Nephron (organoid): Measurements from ENCODE around the gene IL25.
"Not testable (repeated sequence)": the region's sequence is repeated elsewhere in the genome, so short reads cannot be mapped to it uniquely, and the experiment has no call there.

Source experiments
- H3K27ac Mint-ChIP-seq, 3 experiments: 2 replicates each; pipeline ENCODE4 v1.8.0; 2020; ENCODE audit warnings: mixed read lengths in 3 of 3, mild to moderate bottlenecking in 2 of 3, moderate library complexity in 1 of 3
- H3K27me3 Mint-ChIP-seq: 2 replicates; pipeline ENCODE4 v1.8.0; 2021; ENCODE audit warnings: low read depth, mild to moderate bottlenecking, moderate library complexity, mixed read lengths
- H3K36me3 Mint-ChIP-seq: 2 replicates; pipeline ENCODE4 v1.8.0; 2020; ENCODE audit warnings: low read depth, mixed read lengths
- H3K4me1 Mint-ChIP-seq: 2 replicates; pipeline ENCODE4 v1.8.0; 2020; ENCODE audit warnings: mixed read lengths
- H3K4me3 Mint-ChIP-seq, 3 experiments: 2 replicates each; pipeline ENCODE4 v1.8.0; 2020; ENCODE audit warnings: mild to moderate bottlenecking in 3 of 3, mixed read lengths in 3 of 3, moderate library complexity in 2 of 3
- H3K9me3 Mint-ChIP-seq: 2 replicates; pipeline ENCODE4 v1.8.0; 2020; ENCODE audit warnings: mixed read lengths
- TF ChIP-seq, protein P1 (sequence below), 3 experiments: fragments of 200-600 bp; sonication (generic); IDR thresholded peaks; one replicate each; pipeline ENCODE4 v1.5.0; 2021; ENCODE audit warnings: antibody characterized with exemption in 3 of 3; ENCODE audit not compliant: unreplicated experiment in 3 of 3

IL25 gene

DNA sequence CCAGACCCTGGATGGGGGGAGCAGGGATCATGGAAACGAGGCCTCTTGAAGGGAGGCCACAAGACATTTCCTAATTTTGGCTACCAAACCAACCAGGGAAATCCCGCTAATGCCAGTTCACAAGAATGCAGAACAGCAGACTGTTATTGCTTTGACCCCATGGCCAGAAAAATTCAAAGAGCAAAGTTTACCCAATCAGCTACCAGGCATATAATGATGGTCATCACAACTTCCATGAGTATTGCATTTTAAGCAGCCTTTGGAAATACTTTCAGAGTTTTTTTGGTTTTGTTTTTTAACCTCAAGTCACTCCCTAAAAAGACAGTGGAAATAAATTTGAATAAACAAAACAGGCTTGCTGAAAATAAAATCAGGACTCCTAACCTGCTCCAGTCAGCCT is at the start of gene IL25:
IL25 (plus strand) TSS at position 301 of the 400 bp plus-strand sequence.
- Mint-ChIP-seq H3K27me3 (peaks cover 8% of the 10 kb centered on the region), H3K27ac (no peak within 1 kb of the TSS), H3K9me3 (no peaks in the 10 kb centered on the region), H3K4me1 (peaks cover 6% of the 10 kb centered on the region), H3K36me3 (no peaks in the 10 kb centered on the region), H3K4me3 (no peak within 1 kb of the TSS)
- TF ChIP-seq, protein P1, sequence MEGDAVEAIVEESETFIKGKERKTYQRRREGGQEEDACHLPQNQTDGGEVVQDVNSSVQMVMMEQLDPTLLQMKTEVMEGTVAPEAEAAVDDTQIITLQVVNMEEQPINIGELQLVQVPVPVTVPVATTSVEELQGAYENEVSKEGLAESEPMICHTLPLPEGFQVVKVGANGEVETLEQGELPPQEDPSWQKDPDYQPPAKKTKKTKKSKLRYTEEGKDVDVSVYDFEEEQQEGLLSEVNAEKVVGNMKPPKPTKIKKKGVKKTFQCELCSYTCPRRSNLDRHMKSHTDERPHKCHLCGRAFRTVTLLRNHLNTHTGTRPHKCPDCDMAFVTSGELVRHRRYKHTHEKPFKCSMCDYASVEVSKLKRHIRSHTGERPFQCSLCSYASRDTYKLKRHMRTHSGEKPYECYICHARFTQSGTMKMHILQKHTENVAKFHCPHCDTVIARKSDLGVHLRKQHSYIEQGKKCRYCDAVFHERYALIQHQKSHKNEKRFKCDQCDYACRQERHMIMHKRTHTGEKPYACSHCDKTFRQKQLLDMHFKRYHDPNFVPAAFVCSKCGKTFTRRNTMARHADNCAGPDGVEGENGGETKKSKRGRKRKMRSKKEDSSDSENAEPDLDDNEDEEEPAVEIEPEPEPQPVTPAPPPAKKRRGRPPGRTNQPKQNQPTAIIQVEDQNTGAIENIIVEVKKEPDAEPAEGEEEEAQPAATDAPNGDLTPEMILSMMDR (IDR thresholded peaks at IDR 0.05; ENCODE audit: unreplicated experiment in 3 of 3) = no peak

DNA sequence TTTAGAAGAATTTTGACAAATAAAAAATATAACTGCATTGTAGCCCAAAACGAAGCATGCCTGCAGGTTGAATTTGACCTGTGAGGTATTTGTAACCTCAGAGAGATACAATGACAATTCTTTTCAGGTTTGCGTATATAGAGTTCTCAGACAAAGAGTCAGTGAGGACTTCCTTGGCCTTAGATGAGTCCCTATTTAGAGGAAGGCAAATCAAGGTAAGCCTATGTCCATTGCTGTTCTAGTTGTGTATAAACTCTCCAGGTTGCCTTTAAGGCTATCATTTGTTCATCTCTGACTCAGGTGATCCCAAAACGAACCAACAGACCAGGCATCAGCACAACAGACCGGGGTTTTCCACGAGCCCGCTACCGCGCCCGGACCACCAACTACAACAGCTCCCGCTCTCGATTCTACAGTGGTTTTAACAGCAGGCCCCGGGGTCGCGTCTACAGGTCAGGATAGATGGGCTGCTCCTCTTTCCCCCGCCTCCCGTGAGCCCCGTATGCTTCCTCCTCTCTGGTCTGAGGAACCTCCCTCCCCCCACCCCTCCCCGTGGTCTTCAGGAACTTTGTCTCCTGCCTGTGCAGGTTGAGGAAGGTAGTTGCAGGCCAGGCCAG is 48.7 kb upstream of the IL25 start:
- H3K4me1 Mint-ChIP-seq = peaks cover 32% of the 10 kb centered on the region
- H3K27ac Mint-ChIP-seq = peak overlapping the region in 1 of 3 experiments; percentile 79
- no peaks in the 10 kb centered on the region for H3K27me3 Mint-ChIP-seq
- peaks cover 52% of the 10 kb centered on the region for H3K36me3 Mint-ChIP-seq
- no peaks in the 10 kb centered on the region for H3K9me3 Mint-ChIP-seq
- peak overlapping the region; percentile 56 to 64 (median 62) for H3K4me3 Mint-ChIP-seq
- TF ChIP-seq, protein P1 (IDR thresholded peaks at IDR 0.05; ENCODE audit: unreplicated experiment in 3 of 3) = no peak

DNA sequence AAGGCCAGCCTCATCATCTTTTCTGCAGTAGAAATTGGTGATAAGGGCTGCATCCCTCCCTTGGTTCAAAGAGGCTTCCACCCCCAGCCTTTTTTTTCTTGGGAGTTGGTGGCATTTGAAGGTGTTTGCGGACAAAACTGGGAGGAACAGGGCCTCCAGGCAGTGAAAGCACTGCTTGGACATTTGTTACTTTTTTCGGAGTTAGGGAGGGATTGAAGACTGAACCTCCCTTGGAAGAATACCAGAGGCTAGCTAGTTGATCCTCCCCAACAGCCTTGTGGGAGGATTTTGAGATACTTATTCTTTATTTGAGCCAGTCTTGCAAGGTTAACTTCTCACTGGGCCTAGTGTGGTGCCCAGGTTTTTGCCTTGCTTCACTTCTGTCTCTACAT is 48.2 kb upstream of the IL25 start:
- no peaks in the 10 kb centered on the region for H3K9me3 Mint-ChIP-seq
- peaks cover 32% of the 10 kb centered on the region for H3K4me1 Mint-ChIP-seq
- no peaks in the 10 kb centered on the region for H3K27me3 Mint-ChIP-seq
- TF ChIP-seq, protein P1 (IDR thresholded peaks at IDR 0.05; ENCODE audit: unreplicated experiment in 3 of 3) = no peak
- H3K27ac Mint-ChIP-seq = peak overlapping the region; percentile 45 to 79 (median 46)
- peaks cover 51% of the 10 kb centered on the region for H3K36me3 Mint-ChIP-seq
- H3K4me3 Mint-ChIP-seq = peak overlapping the region; percentile 56 to 64 (median 62)

DNA sequence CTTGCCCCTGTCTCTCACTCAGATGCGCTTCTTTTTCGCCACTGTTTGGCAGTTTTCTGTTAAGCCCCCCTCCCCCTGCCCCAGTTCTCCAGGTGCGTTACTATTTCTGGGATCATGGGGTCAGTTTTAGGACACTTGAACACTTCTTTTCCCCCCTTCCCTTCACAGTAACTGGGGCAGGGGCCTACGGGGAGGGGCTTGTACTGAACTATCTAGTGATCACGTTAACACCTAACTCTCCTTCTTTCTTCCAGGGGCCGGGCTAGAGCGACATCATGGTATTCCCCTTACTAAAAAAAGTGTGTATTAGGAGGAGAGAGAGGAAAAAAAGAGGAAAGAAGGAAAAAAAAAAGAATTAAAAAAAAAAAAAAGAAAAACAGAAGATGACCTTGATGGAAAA is 47.6 kb upstream of the IL25 start:
- H3K9me3 Mint-ChIP-seq = no peaks in the 10 kb centered on the region
- H3K36me3 Mint-ChIP-seq = peaks cover 46% of the 10 kb centered on the region
- peak overlapping the region; percentile 22 to 64 (median 62) for H3K4me3 Mint-ChIP-seq
- peak overlapping the region in 2 of 3 experiments; percentile 46 to 79 for H3K27ac Mint-ChIP-seq
- H3K27me3 Mint-ChIP-seq = no peaks in the 10 kb centered on the region
- TF ChIP-seq, protein P1 (IDR thresholded peaks at IDR 0.05; ENCODE audit: unreplicated experiment in 3 of 3) = no peak
- peaks cover 28% of the 10 kb centered on the region for H3K4me1 Mint-ChIP-seq

DNA sequence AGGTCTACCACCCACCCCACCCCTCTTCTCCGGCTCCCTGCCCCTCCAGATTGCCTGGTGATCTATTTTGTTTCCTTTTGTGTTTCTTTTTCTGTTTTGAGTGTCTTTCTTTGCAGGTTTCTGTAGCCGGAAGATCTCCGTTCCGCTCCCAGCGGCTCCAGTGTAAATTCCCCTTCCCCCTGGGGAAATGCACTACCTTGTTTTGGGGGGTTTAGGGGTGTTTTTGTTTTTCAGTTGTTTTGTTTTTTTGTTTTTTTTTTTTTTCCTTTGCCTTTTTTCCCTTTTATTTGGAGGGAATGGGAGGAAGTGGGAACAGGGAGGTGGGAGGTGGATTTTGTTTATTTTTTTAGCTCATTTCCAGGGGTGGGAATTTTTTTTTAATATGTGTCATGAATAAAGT is 46.9 kb upstream of the IL25 start:
- H3K27me3 Mint-ChIP-seq, H3K9me3 Mint-ChIP-seq: not testable (repeated sequence)
- Mint-ChIP-seq H3K4me1 (peaks cover 22% of the 10 kb centered on the region), H3K27ac (peak overlapping the region; percentile 14 to 69 (median 24)), H3K36me3 (peaks cover 41% of the 10 kb centered on the region), H3K4me3 (peak overlapping the region; percentile 7 to 17 (median 15))

DNA sequence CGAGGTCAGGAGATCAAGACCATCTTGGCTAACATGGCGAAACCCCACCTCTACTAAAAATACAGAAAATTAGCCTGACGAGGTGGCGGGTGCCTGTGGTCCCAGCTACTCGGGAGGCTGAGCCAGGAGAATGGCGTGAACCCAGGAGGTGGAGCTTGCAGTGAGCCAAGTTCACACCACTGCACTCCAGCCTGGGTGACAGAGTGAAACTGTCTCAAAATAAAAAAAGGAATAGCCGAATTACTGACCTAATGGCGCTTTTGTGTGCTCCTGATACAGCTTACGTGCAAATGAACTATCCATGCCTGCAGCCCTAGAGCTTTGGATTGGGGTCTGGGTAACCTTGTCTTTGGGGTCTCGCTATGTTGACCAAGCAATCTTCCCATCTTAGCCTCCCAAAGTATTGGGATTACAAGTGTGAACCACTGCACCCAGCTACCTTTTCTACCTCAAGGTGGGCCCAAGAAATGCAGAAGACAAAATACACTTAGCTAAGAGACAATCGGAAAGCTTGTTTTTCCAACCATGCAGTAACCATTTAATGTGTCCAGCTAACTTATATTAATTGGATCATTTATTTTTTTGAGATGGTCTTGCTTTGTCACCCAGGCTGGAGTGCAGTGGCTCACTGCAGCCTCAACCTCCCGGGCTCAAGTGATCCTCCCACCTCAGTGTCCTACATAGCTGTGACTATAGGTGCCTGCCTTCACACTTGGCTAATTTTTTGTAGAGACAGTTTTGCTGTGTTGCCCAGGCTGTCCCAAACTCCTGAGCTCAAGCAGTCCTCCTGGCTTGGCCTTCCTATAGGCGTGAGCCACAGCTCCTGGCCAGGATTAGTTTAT is 45.9 kb upstream of the IL25 start:
- peak overlapping the region in 1 of 3 experiments; percentile 61 for H3K4me3 Mint-ChIP-seq
- H3K9me3 Mint-ChIP-seq = no peaks in the 10 kb centered on the region
- TF ChIP-seq, protein P1 (IDR thresholded peaks at IDR 0.05; ENCODE audit: unreplicated experiment in 3 of 3) = no peak
- H3K4me1 Mint-ChIP-seq = peaks cover 22% of the 10 kb centered on the region
- peak overlapping the region; percentile 20 to 68 (median 21) for H3K27ac Mint-ChIP-seq
- peaks cover 40% of the 10 kb centered on the region for H3K36me3 Mint-ChIP-seq
- H3K27me3 Mint-ChIP-seq = no peaks in the 10 kb centered on the region
